Keratinocyte (primary cell): ENCODE measurements around the gene RICTOR.

Experiments
- CTCF ChIP-seq, 3 experiments: IDR thresholded peaks in 1 of 3; conservative IDR thresholded peaks in 1 of 3; optimal IDR thresholded peaks in 1 of 3; 2 replicates in 2 of 3; 3 replicates in 1 of 3; pipeline versions ENCODE3 to v1.5.1; 2011; ENCODE audit warnings: low read length in 3 of 3, mild to moderate bottlenecking in 3 of 3, moderate library complexity in 2 of 3, control low read depth in 1 of 3, inconsistent platforms in 1 of 3; ENCODE audit not compliant: insufficient read depth in 2 of 3; ENCODE audit errors: extremely low read depth in 1 of 3
- EZH2 ChIP-seq: IDR thresholded peaks from one replicate; pipeline ENCODE4 v1.6.1; 2012; ENCODE audit warnings: inconsistent platforms, mild to moderate bottlenecking, low read length, moderate library complexity

GRCh38 chr5:39017504-39017903, 56.7 kb downstream of the RICTOR start:
- TF ChIP-seq CTCF (optimal IDR thresholded peaks at IDR 0.05 in 1 of 3, IDR thresholded peaks at IDR 0.05 in 1 of 3, conservative IDR thresholded peaks at IDR 0.05 in 1 of 3; ENCODE audit: extremely low read depth in 1 of 3, insufficient read depth in 2 of 3, low read length in 3 of 3) (no peak), EZH2 (no peak)
